Measurements from ENCODE around the gene PPM1J.
"Not testable (repeated sequence)": the region's sequence is repeated elsewhere in the genome, so short reads cannot be mapped to it uniquely, and the experiment has no call there.

The PPM1J gene

DNA sequence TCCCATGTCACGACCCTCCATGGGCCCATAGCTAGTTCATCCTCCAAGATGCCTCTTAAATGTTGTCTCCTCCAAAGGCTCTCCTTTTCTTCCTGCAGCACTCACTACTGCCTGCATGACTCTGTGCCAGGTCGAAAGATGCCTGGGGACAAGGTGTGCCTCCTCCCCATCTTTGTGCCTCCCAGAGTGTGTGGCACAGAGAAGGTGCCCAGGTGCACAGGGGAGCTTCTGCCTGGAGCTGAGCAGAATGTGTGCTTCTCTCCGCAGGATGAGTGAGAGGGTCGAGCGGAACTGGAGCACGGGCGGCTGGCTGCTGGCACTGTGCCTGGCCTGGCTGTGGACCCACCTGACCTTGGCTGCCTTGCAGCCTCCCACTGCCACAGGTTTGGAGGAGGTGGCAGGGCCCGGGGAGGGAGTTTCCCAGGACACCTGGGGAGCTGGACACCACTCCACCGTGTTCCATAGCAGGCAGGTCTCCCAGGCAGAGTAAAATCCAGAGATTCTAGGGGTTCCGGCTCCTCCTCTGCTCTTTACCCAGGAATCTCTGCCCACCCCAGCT lies 6.9 kb upstream of the PPM1J start:
- no peak for DNase-seq (ENCODE audit: low spot score)

DNA sequence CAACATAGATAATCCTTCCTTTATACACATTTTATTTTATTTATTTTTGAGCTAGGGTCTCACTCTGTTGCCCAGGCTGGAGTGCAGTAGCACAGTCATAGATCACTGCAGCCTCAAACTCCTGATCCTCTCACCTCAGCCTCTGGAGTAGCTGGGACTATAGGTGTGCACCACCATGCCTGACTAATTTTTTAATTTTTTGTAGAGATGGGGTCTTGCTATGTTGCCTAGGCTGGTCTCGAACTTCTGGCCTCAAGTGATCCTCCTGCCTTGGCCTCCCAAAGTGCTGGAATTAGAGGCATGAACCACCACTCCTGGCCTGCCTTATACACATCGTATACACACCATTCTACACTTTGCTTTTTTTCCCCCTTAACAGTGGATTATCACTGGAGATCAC lies 6.2 kb upstream of the PPM1J start:
- not testable (repeated sequence) for DNase-seq (ENCODE audit: low spot score)

DNA sequence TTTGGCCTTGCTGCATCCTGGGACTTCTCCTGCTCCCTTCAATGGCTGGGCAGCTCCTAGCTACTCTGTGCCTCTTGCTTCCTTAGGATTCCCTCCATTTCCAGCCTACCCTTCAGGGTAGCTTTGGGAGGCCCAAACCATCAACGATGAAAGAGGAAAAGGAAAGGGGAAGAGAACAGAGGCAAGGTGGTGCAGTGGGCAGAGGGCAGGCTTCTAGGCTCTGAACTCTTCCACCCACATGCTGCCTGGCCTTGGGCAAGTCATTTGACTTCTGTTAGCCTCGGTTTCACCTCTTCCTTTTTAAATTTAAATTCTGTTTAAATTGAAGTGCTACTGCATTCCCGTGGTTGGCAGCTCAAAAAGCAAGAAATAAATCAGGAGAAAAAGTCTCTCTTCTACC lies 5.7 kb upstream of the PPM1J start:
- DNase-seq (ENCODE audit: low spot score): no peak

DNA sequence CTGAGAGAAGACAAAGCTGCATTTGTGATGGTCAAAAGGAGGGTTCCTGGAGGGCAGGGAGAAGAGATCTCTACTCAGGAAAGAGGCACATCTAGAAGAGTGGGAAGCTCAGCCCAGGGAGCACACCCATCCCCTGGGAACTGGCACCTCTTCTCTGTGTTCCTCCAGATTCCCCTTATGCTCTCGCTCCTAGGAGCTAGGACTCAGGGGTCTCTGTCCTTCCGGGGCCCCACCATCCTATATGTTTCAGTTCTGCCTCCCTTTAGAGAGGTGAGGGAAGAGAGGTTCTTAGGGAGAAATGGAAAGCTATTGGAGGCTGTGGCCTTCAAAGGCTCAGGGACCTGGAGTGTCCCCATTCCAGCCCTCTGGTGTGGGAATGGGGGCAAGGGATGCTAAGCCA lies 4.6 kb upstream of the PPM1J start:
- no peak for DNase-seq (ENCODE audit: low spot score)

DNA sequence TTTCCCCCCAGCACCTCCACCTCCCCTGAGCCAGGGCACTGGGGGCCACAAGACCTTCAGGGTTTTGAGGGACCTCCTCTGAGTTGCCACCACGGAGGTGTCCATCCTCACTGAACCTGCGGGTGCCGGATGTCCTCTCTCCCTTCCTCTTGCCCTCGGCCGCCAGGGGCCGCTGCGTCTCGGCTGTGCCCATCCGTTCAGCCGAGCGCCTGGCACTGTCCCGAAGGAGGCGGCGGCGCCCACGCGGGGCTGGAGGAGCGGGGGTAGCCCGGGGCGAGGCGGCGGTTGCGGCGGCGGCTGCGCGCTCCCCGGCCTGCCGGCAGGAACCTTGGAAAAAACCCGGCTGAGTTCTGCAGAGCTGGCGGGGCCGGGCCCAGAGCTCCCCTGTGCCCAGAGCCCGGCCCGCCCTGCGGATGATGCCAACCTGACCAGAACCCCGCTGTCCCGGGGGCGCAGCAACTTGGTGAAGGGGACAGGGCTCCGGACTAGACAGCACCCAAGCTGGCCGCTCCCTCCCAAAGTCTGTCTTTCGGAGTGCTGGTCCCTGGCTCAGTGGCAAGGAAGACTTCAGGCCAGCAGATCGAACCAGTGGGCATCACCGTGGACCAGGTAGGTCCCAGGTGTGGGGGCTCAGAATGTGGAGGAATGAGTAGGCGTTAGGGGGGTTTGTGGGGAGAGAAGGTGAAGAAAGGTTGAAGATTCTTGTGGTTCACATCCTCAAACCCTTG lies 3.7 kb upstream of the PPM1J start:
- peak; percentile 86 for DNase-seq (ENCODE audit: low spot score)

DNA sequence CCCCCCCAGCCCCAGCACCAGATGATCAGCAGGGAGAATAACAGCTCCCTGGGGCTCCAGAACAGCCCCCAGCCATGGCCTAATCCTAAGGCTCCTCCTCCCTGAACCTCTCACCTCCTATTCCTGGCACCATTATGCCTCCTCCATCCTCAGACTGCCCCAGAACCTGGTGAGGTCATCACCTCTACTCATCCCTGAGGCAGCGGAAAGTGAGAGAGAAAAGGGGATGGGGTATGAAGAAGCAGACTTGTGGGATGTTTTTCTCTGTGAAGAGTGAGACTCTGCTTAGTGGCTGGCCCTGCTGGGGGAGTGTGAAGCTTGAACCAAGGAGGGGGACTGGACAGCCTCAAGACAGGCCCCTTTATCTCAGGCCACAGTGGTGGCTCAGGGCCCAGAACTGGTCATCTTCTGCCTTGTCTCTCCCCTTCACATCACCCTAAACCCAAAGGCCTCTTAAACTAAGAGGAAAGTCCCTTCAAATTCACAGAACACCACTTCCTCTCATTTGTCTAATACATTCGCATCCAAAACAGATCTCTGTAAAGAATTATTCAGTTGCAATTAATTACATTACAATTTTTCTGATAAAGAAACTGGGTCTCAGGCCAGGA lies 2.2 kb upstream of the PPM1J start:
- no peak for DNase-seq (ENCODE audit: low spot score)

DNA sequence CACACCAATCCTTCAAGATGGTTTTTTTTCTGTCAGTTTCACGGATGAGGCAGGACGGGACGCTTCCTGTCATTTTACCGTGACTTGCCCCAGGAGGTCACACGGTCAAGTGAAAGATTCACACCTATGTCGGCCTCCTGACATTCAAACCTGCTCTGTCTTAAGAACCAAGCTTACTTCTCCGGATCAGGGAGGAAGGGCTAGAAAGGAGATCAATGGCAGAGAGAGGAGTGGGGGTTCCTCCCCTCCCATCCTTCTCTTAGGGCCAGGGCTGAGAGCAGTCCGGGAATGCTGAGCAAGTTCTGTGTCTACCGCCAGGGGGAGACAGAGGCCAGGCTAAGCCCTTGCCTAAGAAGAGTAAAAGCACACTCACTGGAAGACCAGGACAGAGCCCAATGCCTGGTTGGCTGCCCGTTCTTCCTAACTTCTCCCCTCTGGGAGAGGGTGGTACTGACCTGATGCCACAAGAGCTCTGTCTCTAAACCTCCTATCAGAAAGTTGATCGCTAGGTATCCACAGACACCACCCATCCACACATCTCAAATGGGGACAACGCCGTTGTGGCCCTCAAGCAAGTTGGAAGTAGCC lies 1.1 kb upstream of the PPM1J start:
- DNase-seq (ENCODE audit: low spot score): peak; percentile 97

DNA sequence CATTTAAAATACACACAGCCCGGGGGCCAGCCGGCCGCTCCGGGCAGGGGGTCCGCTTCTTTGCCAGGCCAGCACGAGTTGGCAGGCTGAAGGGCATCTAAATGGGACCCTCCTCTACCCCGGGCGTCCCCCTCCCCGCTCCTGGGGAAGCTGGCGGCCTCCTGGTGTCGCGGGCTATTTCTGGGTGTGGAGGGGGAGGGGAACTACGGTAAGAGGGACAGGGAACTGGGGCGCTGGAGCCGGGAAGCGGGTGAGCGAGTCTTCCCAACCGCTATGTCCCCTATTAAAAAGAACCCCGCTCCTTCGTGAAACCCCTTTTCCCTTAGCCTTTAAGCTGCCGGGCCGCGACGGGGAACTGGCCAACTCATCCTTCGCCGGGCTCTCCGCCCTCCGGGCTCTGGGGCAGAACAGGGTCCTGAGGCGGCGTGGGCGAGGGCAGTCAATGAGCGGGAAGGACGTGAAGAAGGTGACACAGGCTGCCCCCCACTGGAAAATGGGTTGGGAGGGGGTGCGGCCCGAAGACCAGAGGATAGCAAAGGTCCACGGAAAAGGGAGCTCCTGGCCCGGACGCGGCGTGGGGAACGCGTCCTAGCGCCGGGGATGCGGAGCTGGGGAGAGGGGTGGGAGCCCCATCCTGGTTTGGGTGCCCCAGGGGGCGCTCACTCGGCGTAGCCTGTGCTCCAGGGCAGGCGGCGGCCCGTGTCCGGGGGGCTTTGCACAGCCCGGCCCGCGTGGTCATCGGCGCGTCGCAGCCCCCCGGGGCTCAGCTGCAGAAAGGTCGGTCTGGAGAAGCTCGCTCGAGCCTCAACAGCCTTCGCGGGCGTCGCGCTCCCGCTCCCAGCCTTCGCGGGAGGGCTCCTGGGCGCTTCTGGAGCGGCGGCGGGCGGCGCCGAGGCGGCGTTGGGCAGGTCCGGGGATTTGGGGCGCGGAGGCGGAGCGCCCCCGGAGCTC lies 544 bp downstream of the PPM1J start:
- DNase-seq (ENCODE audit: low spot score): no peak

DNA sequence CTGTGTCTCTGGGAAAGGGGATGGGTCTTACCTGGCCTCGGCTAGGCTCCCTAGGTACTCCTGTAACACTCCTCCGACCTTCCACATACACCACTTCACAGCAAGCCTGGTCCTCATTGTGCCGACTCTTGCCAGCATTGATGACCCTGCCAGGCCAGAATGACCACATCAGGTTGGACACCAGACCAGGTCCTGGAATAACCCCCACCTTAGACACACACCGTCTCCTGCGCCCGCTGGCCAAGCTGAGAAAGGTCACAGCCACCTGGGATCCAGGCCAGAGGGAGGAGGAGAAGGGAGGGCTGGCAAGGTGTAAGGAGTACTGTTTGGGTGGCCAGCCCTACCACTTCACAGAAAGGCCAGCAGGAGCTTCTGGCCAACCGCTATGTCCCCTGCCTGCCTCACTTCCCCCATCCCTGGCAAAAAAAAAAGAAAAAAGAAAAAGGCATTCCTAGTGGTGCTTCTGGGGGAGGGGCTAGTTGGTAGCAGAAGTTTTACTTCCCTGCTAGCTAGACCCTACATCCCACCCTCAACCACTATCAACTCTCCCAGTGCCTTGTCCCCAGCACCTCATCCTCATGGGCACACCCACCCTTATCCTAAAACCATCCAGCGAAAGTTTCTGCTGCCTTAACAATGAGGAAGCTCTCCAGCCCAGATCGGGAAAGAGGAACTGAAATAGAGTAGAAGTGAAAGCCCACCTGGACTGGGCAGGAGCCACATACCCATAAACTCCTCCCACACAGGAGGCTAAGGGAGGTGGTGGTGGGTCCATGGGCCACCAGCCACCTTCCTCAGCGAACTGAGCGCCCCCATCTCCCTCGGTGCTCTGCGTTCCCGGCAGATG lies 1.4 kb downstream of the PPM1J start:
- no peak for DNase-seq (ENCODE audit: low spot score)

DNA sequence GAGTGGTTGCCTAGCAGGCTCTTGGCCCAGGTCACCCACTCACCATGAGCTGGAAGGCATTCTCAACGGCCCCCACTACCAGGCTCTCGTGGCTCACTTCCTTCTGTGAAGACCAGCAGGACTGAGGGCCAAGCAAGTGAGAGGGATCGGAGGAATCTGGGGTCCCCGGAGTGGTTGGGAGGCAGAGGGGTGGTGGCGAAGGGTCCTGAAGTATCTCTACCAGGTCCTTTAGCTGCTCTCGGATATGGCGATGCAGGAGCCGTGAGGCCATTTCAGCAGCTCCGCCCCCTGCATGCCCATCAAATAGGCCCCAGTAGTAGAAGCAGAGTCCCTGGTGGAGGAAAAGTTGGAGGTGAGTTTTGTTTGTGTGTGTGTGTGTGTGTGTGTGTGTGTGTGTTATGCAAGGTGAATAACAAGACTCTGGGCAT lies 2.4 kb downstream of the PPM1J start:
- DNase-seq (ENCODE audit: low spot score): no peak

DNA sequence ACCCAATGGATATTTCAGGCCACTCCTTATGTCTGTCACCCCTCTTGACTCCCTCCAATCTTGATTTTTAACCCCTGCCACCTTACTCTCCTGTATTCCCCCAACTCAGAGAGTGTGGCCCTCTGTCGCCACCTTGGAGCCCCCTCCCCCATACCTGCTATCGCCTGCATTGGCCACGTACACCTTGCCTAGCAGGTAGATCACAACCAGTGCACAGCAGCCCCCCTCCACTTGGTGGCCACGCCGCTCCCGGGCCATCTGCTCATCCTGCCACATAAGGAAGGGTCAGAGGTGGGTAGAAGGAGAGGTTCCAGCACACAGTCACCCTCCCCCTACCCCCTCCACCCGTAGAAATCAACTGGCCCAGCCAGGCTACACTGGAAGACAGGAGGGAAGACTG lies 2.9 kb downstream of the PPM1J start:
- DNase-seq (ENCODE audit: low spot score): no peak

DNA sequence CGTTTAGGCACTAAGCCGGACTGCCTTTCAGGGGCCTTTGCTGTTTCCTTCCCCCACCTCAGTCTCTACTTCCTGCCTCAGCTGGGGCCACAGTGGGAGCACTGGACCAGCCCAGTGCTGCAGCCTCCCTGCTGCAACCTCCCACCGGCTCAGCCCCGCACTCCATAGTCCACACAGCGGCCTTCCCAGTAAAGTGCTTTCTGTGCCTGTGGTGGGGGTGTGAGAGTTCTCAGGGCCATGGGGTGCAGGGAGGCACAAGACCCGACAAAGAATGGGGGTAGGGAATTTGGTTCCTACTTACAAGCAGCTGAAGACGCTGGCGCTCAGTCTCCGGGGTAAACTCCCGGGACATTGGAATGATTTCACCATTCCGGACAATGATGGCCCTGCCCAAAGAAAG lies 3.5 kb downstream of the PPM1J start:
- no peak for DNase-seq (ENCODE audit: low spot score)

DNA sequence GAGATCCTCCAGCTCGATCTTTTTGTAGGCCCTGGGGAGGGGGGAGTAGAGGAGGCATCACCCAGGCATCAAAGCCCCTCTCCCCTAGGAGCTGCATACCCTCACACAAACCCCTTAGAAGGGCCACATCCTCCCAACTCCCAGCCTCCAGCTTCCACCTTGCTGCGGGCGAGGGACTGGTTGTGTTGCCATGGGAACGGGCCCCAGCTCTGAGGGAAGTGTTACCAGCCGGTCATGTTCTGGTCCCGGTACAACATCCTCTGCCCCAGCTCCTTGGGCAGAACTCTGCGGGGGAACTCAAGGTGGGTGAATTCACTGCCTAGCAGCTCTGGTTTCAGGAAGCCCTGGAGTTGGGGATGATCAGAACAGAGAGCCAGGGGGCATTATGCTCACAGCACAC lies 4.1 kb downstream of the PPM1J start:
- no peak for DNase-seq (ENCODE audit: low spot score)

DNA sequence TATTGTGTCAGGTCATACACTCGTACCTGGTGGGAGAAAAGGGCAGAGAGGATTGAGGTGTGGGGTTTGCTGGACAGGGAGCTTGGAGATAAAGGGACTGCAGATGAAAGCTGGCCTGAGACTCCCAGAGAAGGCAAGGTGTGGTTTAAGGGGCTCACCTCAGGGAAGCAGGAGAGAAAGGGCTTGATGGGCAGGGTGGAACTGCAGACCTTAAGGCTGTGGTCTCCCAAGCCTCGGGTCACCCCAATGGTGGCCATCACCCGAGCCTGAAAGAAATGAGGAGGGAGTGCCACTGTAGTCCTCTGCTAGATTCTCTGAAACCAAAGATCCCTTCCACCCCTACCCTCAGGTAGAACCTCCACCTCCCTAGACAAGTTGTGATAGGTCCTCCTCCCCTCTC lies 4.5 kb downstream of the PPM1J start:
- DNase-seq (ENCODE audit: low spot score): no peak

DNA sequence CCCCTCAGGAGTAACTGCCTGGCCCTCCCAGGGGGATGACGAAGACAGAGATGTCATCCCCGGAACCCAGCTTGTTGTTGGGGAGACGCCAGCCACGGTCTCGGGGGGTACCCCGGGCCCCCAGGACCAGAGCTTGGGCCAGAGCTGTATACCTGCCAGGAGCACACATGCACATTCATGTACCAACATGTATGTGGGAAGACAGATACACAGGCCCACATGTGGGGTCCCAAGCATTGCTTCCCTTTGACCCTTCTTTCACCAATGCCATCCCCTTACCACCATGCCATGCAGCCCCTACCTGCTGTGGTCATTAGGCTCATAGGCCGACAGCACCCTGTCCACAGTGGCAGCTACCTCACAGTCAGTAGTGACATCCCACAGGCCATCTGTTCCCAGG lies 5.0 kb downstream of the PPM1J start:
- no peak for DNase-seq (ENCODE audit: low spot score)

DNA sequence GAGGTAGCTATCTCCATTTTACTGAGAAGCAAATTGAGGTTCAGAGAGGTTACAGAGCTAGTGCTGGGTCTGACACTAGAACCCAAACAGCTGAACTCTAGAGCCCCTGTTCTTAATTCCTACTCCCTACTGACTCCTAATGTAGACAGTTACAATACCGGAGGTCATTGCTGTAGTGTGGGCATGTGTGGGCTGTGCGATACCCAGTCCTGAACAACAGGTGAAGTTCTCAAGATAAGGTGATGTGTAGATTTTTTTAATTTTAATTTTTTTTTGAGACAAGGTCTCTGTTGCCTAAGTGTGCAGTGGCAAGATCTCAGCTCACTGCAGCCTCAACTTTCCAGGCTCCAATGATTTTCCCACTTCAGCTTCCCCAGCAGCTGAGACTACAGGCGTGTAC lies 6.6 kb downstream of the PPM1J start:
- DNase-seq (ENCODE audit: low spot score): no peak

DNA sequence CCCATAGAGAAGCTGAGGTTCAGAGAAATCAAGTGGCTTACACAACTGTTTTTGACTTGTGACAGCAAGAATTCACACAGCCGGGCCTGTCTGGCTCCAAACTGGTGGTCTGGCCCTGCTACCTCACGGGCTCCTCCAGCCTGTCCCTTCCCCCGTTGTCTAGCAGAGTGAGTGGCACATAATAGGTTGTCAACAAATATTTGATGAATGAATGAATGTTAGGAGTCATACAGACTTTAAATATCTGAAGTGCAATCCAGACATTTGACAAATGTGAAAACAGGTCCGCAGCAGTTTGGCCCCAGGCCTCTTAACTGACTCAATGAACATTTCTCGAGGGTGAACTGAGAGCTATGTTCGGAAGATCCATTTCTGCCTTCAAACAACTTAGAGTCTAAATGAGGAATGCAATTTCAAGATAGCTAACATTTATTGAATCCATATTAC lies 7.1 kb downstream of the PPM1J start:
- DNase-seq (ENCODE audit: low spot score): no peak

DNA sequence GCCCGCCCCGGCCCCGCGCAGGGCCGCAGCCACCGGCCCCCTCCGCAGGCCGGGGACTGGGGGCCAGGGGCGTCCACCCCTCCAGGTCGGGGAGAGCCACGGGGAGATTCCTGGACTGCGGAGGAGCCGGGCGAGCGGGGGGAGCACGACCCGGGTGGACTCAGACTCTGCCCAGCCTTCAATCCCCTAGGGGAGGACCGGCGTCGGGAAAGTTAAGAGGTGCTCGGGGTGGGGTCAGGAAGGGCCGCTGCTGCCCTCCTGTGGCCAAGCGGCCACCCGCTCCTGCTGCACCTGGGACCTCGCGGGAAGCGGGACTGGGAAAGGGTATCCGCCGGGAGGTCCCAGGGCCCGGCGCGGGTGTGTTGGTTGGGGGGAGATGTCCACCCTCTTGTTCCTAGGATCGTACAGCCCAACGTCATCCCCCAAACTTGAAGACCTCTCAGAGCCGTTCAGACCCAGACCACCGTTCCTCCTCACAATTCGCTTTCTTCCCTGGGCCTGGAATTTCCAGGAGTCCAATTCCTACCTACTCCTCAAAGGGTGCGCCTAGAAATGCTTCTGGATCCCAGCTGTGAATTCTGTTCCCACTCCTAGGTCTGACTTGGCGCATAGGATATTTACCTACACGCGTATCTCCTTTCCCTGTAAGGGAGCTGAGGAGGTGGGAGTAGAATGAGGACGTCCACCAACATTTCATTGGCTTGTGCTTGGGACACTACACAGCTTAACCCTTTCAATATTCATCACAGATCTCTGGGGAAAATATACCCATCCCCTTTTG lies 7.7 kb downstream of the PPM1J start:
- DNase-seq (ENCODE audit: low spot score): peak; percentile 87

DNA sequence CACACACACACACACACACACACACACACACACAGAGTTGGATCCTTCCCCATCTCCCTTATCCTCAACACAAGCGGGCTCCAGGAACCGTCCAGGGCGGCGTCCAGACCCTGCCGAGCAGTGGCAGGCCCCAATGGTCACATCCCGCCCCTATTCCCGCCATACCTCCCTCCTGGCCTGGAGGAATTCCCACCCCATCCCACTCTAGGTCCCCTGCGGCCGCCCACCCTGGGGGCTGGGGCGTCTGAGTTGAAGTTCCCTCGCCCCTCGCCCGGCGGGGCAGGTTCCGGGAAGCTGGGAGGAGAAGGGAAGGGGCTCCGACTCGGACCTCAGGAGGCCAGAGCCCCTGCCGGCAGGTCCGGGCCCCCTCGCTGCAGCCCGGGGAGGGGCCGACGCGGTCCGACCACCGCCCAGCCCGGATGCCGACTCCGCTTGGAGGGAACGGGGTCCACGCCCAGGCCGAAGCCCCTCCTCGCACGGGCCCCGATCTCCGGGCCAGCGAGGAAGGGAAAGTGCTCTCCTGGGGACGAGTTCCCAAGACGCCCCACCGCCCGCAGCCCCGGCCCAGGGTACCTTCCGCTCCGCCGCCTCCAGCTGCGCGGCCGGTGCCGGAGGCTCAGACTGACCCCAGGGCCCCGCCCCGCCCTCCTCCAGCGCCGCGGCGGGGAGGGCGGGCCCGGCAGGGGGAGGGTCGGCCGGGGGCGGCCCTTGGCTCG lies 8.5 kb downstream of the PPM1J start, which contains the start of gene RHOC:
RHOC (minus strand) TSS at position 623 of the 716 bp plus-strand sequence. CDS start 3,328 bp downstream, outside the sequence.
- DNase-seq (ENCODE audit: low spot score): no peak
